Endodermal cell (in vitro differentiated cells): ENCODE data around the gene LDLRAD4. TPM values are rescaled to one million over a fixed set of nuclear protein-coding genes. Genes with fewer than 3 reads are reported as not detected.

Source experiments
- DNase-seq: peaks from one replicate; pipeline ENCODE4 v3.0.0-alpha.2; 2017
- H3K27ac ChIP-seq: 2 replicates; pipeline ENCODE4 v1.5.1; 2013; ENCODE audit warnings: mild to moderate bottlenecking, low read depth, low read length, moderate library complexity
- H3K27me3 ChIP-seq: 2 replicates; pipeline ENCODE4 v1.6.1; 2013; ENCODE audit warnings: mild to moderate bottlenecking, low read length, moderate library complexity; ENCODE audit not compliant: insufficient read depth, control insufficient read depth, poor library complexity, severe bottlenecking
- H3K36me3 ChIP-seq: 2 replicates; pipeline ENCODE4 v1.7.0; 2013; ENCODE audit warnings: mild to moderate bottlenecking, low read length, moderate library complexity; ENCODE audit not compliant: control insufficient read depth, insufficient read depth
- H3K4me1 ChIP-seq: one replicate; pipeline ENCODE4 v1.7.0; 2013; ENCODE audit warnings: low read length; ENCODE audit not compliant: control insufficient read depth, insufficient read depth
- H3K4me3 ChIP-seq: 2 replicates; pipeline ENCODE4 v1.5.1; 2013; ENCODE audit warnings: mild to moderate bottlenecking, low read length, moderate library complexity
- H3K9ac ChIP-seq: 2 replicates; pipeline ENCODE4 v1.6.1; 2013; ENCODE audit warnings: mild to moderate bottlenecking, low read length, moderate library complexity; ENCODE audit not compliant: poor library complexity, severe bottlenecking; ENCODE audit errors: extremely low read depth
- H3K9me3 ChIP-seq: 2 replicates; pipeline ENCODE4 v1.6.1; 2013; ENCODE audit warnings: mild to moderate bottlenecking, low read length, moderate library complexity; ENCODE audit not compliant: control insufficient read depth
- H3K27ac Mint-ChIP-seq: 2 replicates; pipeline ENCODE4 v1.8.0; 2020; ENCODE audit warnings: mixed read lengths
- H3K27me3 Mint-ChIP-seq: 2 replicates; pipeline ENCODE4 v1.8.0; 2021; ENCODE audit warnings: mild to moderate bottlenecking, mixed read lengths; ENCODE audit not compliant: insufficient read depth
- H3K36me3 Mint-ChIP-seq: 2 replicates; pipeline ENCODE4 v1.8.0; 2020; ENCODE audit warnings: low read depth, mixed read lengths
- H3K4me1 Mint-ChIP-seq: 2 replicates; pipeline ENCODE4 v1.8.0; 2020; ENCODE audit warnings: mixed read lengths
- H3K4me3 Mint-ChIP-seq: 2 replicates; pipeline ENCODE4 v1.8.0; 2020; ENCODE audit warnings: mild to moderate bottlenecking, moderate library complexity, mixed read lengths
- H3K9me3 Mint-ChIP-seq: 2 replicates; pipeline ENCODE4 v1.8.0; 2020; ENCODE audit warnings: mild to moderate bottlenecking, mixed read lengths
- CTCF ChIP-seq: fragments of 200-600 bp; sonication (generic); conservative IDR thresholded peaks from 2 replicates; pipeline ENCODE4 v1.5.0; 2021; ENCODE audit warnings: antibody characterized with exemption, mild to moderate bottlenecking
- WGBS, 2 experiments: methylation state at CpG; one replicate each; pipeline versions ENCODE4 v1.1.5 to v1.1.7; 2013; ENCODE audit warnings: missing lambda C conversion rate in 2 of 2, mixed read lengths in 1 of 2; ENCODE audit not compliant: insufficient coverage in 1 of 2, insufficient read length in 1 of 2; 5-methylcytosine and 5-hydroxymethylcytosine counted together
- total RNA-seq, 2 donors: library from RNA; stranded (reverse); fragmentation: NEBNext Ultra II Directional in 1 of 2; extraction: Animal tissue kit (Norgen Biotek cat#: 25700) in 1 of 2; gene quantifications; 2 replicates in 1 of 2; 3 replicates in 1 of 2; pipeline ENCODE4 v1.2.1, GENCODE V29; 2021

The LDLRAD4 gene
- total RNA-seq, 2 donors from 2014 or later: 14.9 to 15.1 TPM

DNA sequence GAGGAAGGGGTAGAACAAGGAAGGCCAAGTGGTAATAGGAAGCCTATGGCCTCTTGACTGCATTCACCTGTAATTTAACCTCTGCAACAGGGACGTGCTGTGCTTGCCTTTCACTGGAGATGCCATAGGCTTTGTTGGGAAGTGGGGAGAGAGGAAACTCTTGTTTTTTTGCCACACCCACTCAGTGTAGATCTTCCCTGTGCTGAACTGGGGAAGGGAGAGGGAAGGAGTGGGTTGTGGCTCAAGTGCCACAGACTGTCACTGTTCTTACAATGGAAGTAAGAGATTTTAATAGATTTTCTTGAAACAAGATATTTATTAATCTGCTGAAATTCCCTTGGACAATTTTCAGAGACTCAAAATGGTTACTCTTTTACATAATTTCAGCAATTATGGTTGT is 380.5 kb downstream of the LDLRAD4 start:
- no peak for DNase-seq
- Mint-ChIP-seq H3K4me1 (no peaks in the 10 kb centered on the region), H3K27ac (no peak overlapping the region), H3K4me3 (no peak overlapping the region), H3K27me3 (no peaks in the 10 kb centered on the region), H3K9me3 (peaks cover 36% of the 10 kb centered on the region), H3K36me3 (peaks cover 7% of the 10 kb centered on the region)
- H3K9me3 ChIP-seq: peaks cover 31% of the 10 kb centered on the region
- no peak overlapping the region for H3K9ac ChIP-seq
- H3K4me3 ChIP-seq: no peak overlapping the region
- WGBS, 2 experiments: 89% methylated on average over 1 of the region's 1 CpG; no CpG with 5 or more reads in 1 of the 2 experiments
- TF ChIP-seq CTCF: no peak
- no peaks in the 10 kb centered on the region for H3K4me1 ChIP-seq
- no peaks in the 10 kb centered on the region for H3K27me3 ChIP-seq
- no peaks in the 10 kb centered on the region for H3K36me3 ChIP-seq
- H3K27ac ChIP-seq: no peak overlapping the region

GRCh38 chr18:13603304-13604019 is 384.9 kb downstream of the LDLRAD4 start:
- peaks cover under 1% of the 10 kb centered on the region for H3K4me1 ChIP-seq
- Mint-ChIP-seq H3K4me3 (no peak overlapping the region), H3K27me3 (no peaks in the 10 kb centered on the region), H3K36me3 (peaks cover under 1% of the 10 kb centered on the region), H3K9me3 (peaks cover 3% of the 10 kb centered on the region), H3K27ac (no peak overlapping the region), H3K4me1 (no peaks in the 10 kb centered on the region)
- no peaks in the 10 kb centered on the region for H3K36me3 ChIP-seq
- 82 to 84% methylated on average over 8 to 14 of the region's 14 CpGs for WGBS, 2 experiments
- peak; percentile 43 for DNase-seq
- no peaks in the 10 kb centered on the region for H3K27me3 ChIP-seq
- no peaks in the 10 kb centered on the region for H3K9me3 ChIP-seq
- H3K27ac ChIP-seq: no peak overlapping the region
- TF ChIP-seq CTCF: no peak
- no peak overlapping the region for H3K4me3 ChIP-seq
- no peak overlapping the region for H3K9ac ChIP-seq

DNA sequence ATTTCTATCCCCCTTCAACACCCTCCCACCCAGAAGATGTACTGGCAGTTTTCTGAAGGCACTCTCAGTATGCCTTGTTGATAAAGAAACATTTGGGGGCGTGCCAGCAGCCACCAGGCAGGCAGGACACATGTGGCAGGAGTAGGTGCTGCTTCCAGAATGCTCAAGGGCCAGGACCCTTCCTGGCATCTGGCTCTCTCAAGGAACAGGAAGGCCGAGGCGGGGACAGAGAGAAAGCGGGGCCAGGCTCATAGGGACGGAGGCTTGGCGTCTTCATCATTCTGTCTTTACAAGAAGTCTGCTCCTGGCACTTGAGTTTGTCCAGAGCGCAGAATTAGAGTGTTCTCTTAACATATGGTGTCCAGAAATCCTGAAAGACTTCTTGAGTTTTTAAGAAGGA is 386.2 kb downstream of the LDLRAD4 start:
- 88 to 98% methylated on average over 6 to 7 of the region's 7 CpGs for WGBS, 2 experiments
- H3K36me3 Mint-ChIP-seq: no peaks in the 10 kb centered on the region
- H3K4me1 ChIP-seq: peaks cover 3% of the 10 kb centered on the region

More for the DNA sequence above, 386.2 kb downstream of the LDLRAD4 start:
- H3K9ac ChIP-seq: no peak overlapping the region
- DNase-seq: no peak
- Mint-ChIP-seq H3K27ac (peak overlapping the region; percentile 35), H3K4me3 (no peak overlapping the region), H3K9me3 (peaks cover 2% of the 10 kb centered on the region), H3K4me1 (peaks cover 2% of the 10 kb centered on the region), H3K27me3 (no peaks in the 10 kb centered on the region)
- no peak overlapping the region for H3K4me3 ChIP-seq
- no peaks in the 10 kb centered on the region for H3K9me3 ChIP-seq
- no peaks in the 10 kb centered on the region for H3K27me3 ChIP-seq
- no peak for TF ChIP-seq CTCF
- no peak overlapping the region for H3K27ac ChIP-seq
- no peaks in the 10 kb centered on the region for H3K36me3 ChIP-seq
